ENCODE data around the gene PDLIM5.

PDLIM5 gene

DNA sequence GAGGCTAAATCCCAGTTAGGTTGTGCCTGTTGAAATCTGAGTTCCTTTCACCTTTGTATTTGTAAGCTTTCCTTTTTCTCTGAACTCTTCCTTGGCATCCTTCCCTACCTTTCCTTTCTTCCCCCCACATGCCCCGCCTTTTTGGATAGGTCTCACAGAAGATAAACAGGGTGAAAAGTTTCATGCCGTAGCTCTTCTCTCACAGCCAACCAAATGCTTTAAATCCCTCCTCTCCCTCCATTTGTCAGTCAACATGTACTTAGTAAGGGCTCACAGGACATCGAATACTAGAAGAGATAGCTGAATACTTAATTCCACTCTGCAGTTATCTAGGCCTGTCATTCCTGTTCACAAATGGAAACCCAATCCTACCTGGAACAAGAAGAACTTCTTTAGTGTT is 198.9 kb downstream of the PDLIM5 start:
- TF ChIP-seq EGR1 (IDR thresholded peaks at IDR 0.05) (no peak), FOXM1 (IDR thresholded peaks at IDR 0.05; ENCODE audit: borderline replicate concordance, low read depth) (no peak), TCF12 (IDR thresholded peaks at IDR 0.05; ENCODE audit: low read depth) (no peak), ZBTB7A (IDR thresholded peaks at IDR 0.05; ENCODE audit: low read depth) (no peak), YY1 (IDR thresholded peaks at IDR 0.05; ENCODE audit: low read depth) (no peak), TAF1 (IDR thresholded peaks at IDR 0.05; ENCODE audit: low read depth) (no peak), CEBPB (IDR thresholded peaks at IDR 0.05) (no peak), RAD21 (IDR thresholded peaks at IDR 0.05; ENCODE audit: low read depth) (no peak), NFIC (IDR thresholded peaks at IDR 0.05) (no peak), TEAD4 (IDR thresholded peaks at IDR 0.05) (no peak), CREB1 (IDR thresholded peaks at IDR 0.05; ENCODE audit: low read depth) (no peak), EP300 (IDR thresholded peaks at IDR 0.05; ENCODE audit: borderline replicate concordance) (no peak)
- TF ChIP-seq, protein P1, sequence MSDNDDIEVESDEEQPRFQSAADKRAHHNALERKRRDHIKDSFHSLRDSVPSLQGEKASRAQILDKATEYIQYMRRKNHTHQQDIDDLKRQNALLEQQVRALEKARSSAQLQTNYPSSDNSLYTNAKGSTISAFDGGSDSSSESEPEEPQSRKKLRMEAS (IDR thresholded peaks at IDR 0.05): no peak
- TF ChIP-seq, protein P2, sequence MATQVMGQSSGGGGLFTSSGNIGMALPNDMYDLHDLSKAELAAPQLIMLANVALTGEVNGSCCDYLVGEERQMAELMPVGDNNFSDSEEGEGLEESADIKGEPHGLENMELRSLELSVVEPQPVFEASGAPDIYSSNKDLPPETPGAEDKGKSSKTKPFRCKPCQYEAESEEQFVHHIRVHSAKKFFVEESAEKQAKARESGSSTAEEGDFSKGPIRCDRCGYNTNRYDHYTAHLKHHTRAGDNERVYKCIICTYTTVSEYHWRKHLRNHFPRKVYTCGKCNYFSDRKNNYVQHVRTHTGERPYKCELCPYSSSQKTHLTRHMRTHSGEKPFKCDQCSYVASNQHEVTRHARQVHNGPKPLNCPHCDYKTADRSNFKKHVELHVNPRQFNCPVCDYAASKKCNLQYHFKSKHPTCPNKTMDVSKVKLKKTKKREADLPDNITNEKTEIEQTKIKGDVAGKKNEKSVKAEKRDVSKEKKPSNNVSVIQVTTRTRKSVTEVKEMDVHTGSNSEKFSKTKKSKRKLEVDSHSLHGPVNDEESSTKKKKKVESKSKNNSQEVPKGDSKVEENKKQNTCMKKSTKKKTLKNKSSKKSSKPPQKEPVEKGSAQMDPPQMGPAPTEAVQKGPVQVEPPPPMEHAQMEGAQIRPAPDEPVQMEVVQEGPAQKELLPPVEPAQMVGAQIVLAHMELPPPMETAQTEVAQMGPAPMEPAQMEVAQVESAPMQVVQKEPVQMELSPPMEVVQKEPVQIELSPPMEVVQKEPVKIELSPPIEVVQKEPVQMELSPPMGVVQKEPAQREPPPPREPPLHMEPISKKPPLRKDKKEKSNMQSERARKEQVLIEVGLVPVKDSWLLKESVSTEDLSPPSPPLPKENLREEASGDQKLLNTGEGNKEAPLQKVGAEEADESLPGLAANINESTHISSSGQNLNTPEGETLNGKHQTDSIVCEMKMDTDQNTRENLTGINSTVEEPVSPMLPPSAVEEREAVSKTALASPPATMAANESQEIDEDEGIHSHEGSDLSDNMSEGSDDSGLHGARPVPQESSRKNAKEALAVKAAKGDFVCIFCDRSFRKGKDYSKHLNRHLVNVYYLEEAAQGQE (IDR thresholded peaks at IDR 0.05; ENCODE audit: low read depth): no peak
- TF ChIP-seq, protein P3, sequence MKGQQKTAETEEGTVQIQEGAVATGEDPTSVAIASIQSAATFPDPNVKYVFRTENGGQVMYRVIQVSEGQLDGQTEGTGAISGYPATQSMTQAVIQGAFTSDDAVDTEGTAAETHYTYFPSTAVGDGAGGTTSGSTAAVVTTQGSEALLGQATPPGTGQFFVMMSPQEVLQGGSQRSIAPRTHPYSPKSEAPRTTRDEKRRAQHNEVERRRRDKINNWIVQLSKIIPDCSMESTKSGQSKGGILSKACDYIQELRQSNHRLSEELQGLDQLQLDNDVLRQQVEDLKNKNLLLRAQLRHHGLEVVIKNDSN (IDR thresholded peaks at IDR 0.05): no peak

DNA sequence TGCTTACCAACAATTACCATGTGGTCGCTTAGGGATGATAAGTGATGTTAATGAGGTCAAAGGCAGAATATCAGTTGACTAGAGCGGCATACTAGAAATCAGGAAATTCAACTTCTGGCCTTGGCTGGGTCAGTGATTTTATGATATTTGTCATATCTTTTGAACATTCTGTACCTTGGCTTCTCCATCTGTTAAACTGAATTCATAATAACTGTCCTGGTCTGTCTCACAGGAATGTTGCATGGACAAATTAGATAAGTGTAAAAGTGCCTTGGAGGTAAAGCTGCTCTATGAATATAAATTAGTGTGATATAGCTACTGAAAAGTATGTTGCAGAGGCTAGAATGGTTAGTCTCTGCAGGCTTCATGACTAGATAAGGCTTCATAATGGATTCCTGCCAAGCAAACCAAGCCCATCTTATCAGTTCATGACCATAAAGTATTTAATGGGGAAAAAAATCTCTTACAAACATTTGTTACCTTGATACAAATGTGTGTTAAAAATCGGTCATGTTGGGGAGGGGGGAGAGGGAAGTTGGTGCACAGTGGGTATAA is 201.4 kb downstream of the PDLIM5 start:
- TF ChIP-seq TAF1 (IDR thresholded peaks at IDR 0.05; ENCODE audit: low read depth): no peak
- TF ChIP-seq ZBTB7A (IDR thresholded peaks at IDR 0.05; ENCODE audit: low read depth): no peak
- no peak for TF ChIP-seq CEBPB (IDR thresholded peaks at IDR 0.05)
- TF ChIP-seq CREB1 (IDR thresholded peaks at IDR 0.05; ENCODE audit: low read depth): no peak
- TF ChIP-seq EP300 (IDR thresholded peaks at IDR 0.05; ENCODE audit: borderline replicate concordance): no peak
- TF ChIP-seq TCF12 (IDR thresholded peaks at IDR 0.05; ENCODE audit: low read depth): no peak
- no peak for TF ChIP-seq RAD21 (IDR thresholded peaks at IDR 0.05; ENCODE audit: low read depth)
- no peak for TF ChIP-seq YY1 (IDR thresholded peaks at IDR 0.05; ENCODE audit: low read depth)
- TF ChIP-seq, protein P2 (IDR thresholded peaks at IDR 0.05; ENCODE audit: low read depth): no peak
- TF ChIP-seq EGR1 (IDR thresholded peaks at IDR 0.05): no peak
- TF ChIP-seq FOXM1 (IDR thresholded peaks at IDR 0.05; ENCODE audit: borderline replicate concordance, low read depth): no peak
- no peak for TF ChIP-seq TEAD4 (IDR thresholded peaks at IDR 0.05)
- TF ChIP-seq, protein P3 (IDR thresholded peaks at IDR 0.05): no peak
- TF ChIP-seq, protein P1 (IDR thresholded peaks at IDR 0.05): no peak
- no peak for TF ChIP-seq NFIC (IDR thresholded peaks at IDR 0.05)

DNA sequence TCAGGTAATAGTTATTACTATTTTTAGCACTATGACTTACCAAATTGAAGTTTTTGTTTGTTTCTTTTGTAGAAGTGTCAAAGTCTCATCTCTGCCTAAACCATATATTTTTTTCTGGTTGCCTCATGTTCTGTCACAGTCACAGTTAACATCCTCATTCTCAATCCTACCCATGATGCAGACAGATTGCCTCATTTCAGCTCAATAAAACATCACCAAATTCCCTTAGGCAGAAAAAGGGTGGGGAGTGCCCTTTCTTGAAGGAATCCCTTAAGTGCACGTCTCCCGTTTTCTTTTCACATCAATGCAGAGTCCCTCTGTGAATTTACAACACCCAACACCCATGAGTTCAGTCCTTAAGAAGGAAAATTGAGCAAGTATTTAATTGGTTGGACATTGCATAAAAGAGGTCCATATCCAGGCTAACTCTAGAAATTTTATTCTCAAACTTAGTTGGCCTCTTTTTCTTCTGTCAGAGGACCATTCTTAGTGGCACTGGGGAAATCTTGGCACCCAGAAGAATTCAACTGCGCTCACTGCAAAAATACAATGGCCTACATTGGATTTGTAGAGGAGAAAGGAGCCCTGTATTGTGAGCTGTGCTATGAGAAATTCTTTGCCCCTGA is 202.4 kb downstream of the PDLIM5 start:
- TF ChIP-seq, protein P3 (IDR thresholded peaks at IDR 0.05): no peak
- TF ChIP-seq CREB1 (IDR thresholded peaks at IDR 0.05; ENCODE audit: low read depth) (no peak), ZBTB7A (IDR thresholded peaks at IDR 0.05; ENCODE audit: low read depth) (no peak), EGR1 (IDR thresholded peaks at IDR 0.05) (no peak), EP300 (IDR thresholded peaks at IDR 0.05; ENCODE audit: borderline replicate concordance) (no peak), TCF12 (IDR thresholded peaks at IDR 0.05; ENCODE audit: low read depth) (no peak), TEAD4 (IDR thresholded peaks at IDR 0.05) (no peak), NFIC (IDR thresholded peaks at IDR 0.05) (no peak), RAD21 (IDR thresholded peaks at IDR 0.05; ENCODE audit: low read depth) (no peak)
- TF ChIP-seq, protein P2 (IDR thresholded peaks at IDR 0.05; ENCODE audit: low read depth): no peak
- TF ChIP-seq, protein P1 (IDR thresholded peaks at IDR 0.05): no peak
